Astrocyte (in vitro differentiated cells and primary cell): ENCODE measurements around the gene PDE9A. TPM values are rescaled to one million over a fixed set of nuclear protein-coding genes. Genes with fewer than 3 reads are reported as not detected.

ENCODE experiments used
- DNase-seq: peaks from one replicate; pipeline ENCODE4 v3.0.0-alpha.2; 2010; ENCODE audit warnings: low read depth
- FAIRE-seq: peaks from 2 replicates; lab custom pipeline; 2011; peaks lifted over from hg19 to GRCh38; lab: Jason Lieb, UNC
- H2AFZ ChIP-seq: 2 replicates; pipeline ENCODE4 v1.6.0; 2012; ENCODE audit warnings: low read depth, low read length, inconsistent platforms
- H3K27ac ChIP-seq: 2 replicates; pipeline ENCODE4 v1.5.1; 2011; ENCODE audit warnings: low read depth, low read length, inconsistent platforms
- H3K27me3 ChIP-seq: 2 replicates; pipeline ENCODE4 v1.6.0; 2011; ENCODE audit warnings: low read length, inconsistent platforms; ENCODE audit not compliant: insufficient read depth
- H3K36me3 ChIP-seq: 2 replicates; pipeline ENCODE4 v1.5.1; 2011; ENCODE audit warnings: low read length, inconsistent platforms; ENCODE audit not compliant: insufficient read depth
- H3K4me1 ChIP-seq: 2 replicates; pipeline ENCODE4 v1.5.1; 2011; ENCODE audit warnings: low read length, inconsistent platforms; ENCODE audit not compliant: insufficient read depth
- H3K4me2 ChIP-seq: 2 replicates; pipeline ENCODE4 v1.6.0; 2012; ENCODE audit warnings: low read length, inconsistent platforms
- H3K4me3 ChIP-seq: 2 replicates; pipeline ENCODE4 v1.5.1; 2011; ENCODE audit warnings: low read depth, mild to moderate bottlenecking, low read length, inconsistent platforms; ENCODE audit not compliant: insufficient read depth
- H3K79me2 ChIP-seq: 2 replicates; pipeline ENCODE4 v1.6.0; 2012; ENCODE audit warnings: mild to moderate bottlenecking, low read length, inconsistent platforms; ENCODE audit not compliant: insufficient read depth
- H3K9ac ChIP-seq: 2 replicates; pipeline ENCODE4 v1.6.0; 2012; ENCODE audit warnings: mild to moderate bottlenecking, low read length, inconsistent platforms
- H3K9me3 ChIP-seq: 2 replicates; pipeline ENCODE4 v1.5.1; 2012; ENCODE audit warnings: low read depth, mild to moderate bottlenecking, low read length, inconsistent platforms; ENCODE audit not compliant: insufficient read depth
- H4K20me1 ChIP-seq: 2 replicates; pipeline ENCODE4 v1.6.0; 2012; ENCODE audit warnings: low read length, inconsistent platforms; ENCODE audit not compliant: insufficient read depth
- H3K27ac Mint-ChIP-seq: one replicate; pipeline ENCODE4 v1.8.0; 2021; ENCODE audit warnings: mild to moderate bottlenecking, mixed read lengths; ENCODE audit not compliant: unreplicated experiment
- H3K27me3 Mint-ChIP-seq: one replicate; pipeline ENCODE4 v1.8.0; 2021; ENCODE audit warnings: low read depth, mixed read lengths; ENCODE audit not compliant: unreplicated experiment
- H3K36me3 Mint-ChIP-seq: one replicate; pipeline ENCODE4 v1.8.0; 2021; ENCODE audit warnings: low read depth, mixed read lengths; ENCODE audit not compliant: unreplicated experiment
- H3K4me1 Mint-ChIP-seq: one replicate; pipeline ENCODE4 v1.8.0; 2021; ENCODE audit warnings: low read depth, mixed read lengths; ENCODE audit not compliant: unreplicated experiment
- H3K4me3 Mint-ChIP-seq: one replicate; pipeline ENCODE4 v1.8.0; 2021; ENCODE audit warnings: mild to moderate bottlenecking, moderate library complexity, mixed read lengths; ENCODE audit not compliant: unreplicated experiment
- H3K9me3 Mint-ChIP-seq: one replicate; pipeline ENCODE4 v1.8.0; 2021; ENCODE audit warnings: mild to moderate bottlenecking, mixed read lengths; ENCODE audit not compliant: unreplicated experiment
- CTCF ChIP-seq: IDR thresholded peaks from 2 replicates; pipeline ENCODE4 v1.5.1; 2011; ENCODE audit warnings: low read depth, mild to moderate bottlenecking, inconsistent platforms, low read length, moderate library complexity; ENCODE audit not compliant: insufficient read depth
- EZH2 ChIP-seq: IDR thresholded peaks from 2 replicates; pipeline ENCODE4 v1.6.1; 2012; ENCODE audit warnings: mild to moderate bottlenecking, low read length, inconsistent platforms; ENCODE audit not compliant: insufficient read depth
- total RNA-seq: library from RNA; stranded (reverse); gene quantifications from 2 replicates; pipeline ENCODE4 v1.2.1, GENCODE V29; 2021

Gene PDE9A
- total RNA-seq, 1 donor from 2014 or later = 7.8 TPM

GRCh38 chr21:42656872-42657271, 3.5 kb downstream of the PDE9A start:
- H3K36me3 Mint-ChIP-seq = peaks cover 7% of the 10 kb centered on the region
- no peaks in the 10 kb centered on the region for H3K9me3 Mint-ChIP-seq
- Histone ChIP-seq H2AFZ (no peak overlapping the region), H3K79me2 (no peaks in the 10 kb centered on the region), H3K9ac (no peak overlapping the region), H4K20me1 (peaks cover 29% of the 10 kb centered on the region), H3K27ac (no peak overlapping the region), H3K9me3 (no peaks in the 10 kb centered on the region), H3K4me2 (no peak overlapping the region), H3K4me1 (no peaks in the 10 kb centered on the region), H3K36me3 (no peaks in the 10 kb centered on the region), H3K4me3 (no peak overlapping the region), H3K27me3 (peaks cover 41% of the 10 kb centered on the region)
- H3K4me3 Mint-ChIP-seq = no peak overlapping the region
- no peak overlapping the region for H3K27ac Mint-ChIP-seq
- DNase-seq = no peak
- H3K27me3 Mint-ChIP-seq = peaks cover 40% of the 10 kb centered on the region
- no peak for FAIRE-seq
- H3K4me1 Mint-ChIP-seq = peaks cover 9% of the 10 kb centered on the region
- no peak for TF ChIP-seq EZH2
- TF ChIP-seq CTCF = no peak

- peaks cover 35% of the 10 kb centered on the region for H4K20me1 ChIP-seq
- peaks cover 36% of the 10 kb centered on the region for H3K27me3 ChIP-seq
- Mint-ChIP-seq H3K27me3 (peaks cover 40% of the 10 kb centered on the region), H3K4me1 (peaks cover 9% of the 10 kb centered on the region), H3K36me3 (peaks cover 7% of the 10 kb centered on the region), H3K27ac (no peak overlapping the region), H3K4me3 (no peak overlapping the region), H3K9me3 (no peaks in the 10 kb centered on the region)
- FAIRE-seq (no peak), DNase-seq (no peak)
- H3K36me3 ChIP-seq = no peaks in the 10 kb centered on the region
- H3K4me3 ChIP-seq = no peak overlapping the region
- H3K4me1 ChIP-seq = no peaks in the 10 kb centered on the region
- no peak overlapping the region for H3K4me2 ChIP-seq
- H3K9me3 ChIP-seq = peaks cover 4% of the 10 kb centered on the region
- H3K27ac ChIP-seq = no peak overlapping the region
- H3K9ac ChIP-seq = no peak overlapping the region
- no peak overlapping the region for H2AFZ ChIP-seq
- H3K79me2 ChIP-seq = no peaks in the 10 kb centered on the region
- no peak for TF ChIP-seq CTCF
- TF ChIP-seq EZH2 = no peak
Measured at GRCh38 chr21:42657676-42658319, 4.4 kb downstream of the PDE9A start.

- H3K9ac ChIP-seq = no peak overlapping the region
- no peak overlapping the region for H2AFZ ChIP-seq
- Mint-ChIP-seq H3K4me3 (peak overlapping the region; percentile 29), H3K4me1 (peaks cover 9% of the 10 kb centered on the region), H3K36me3 (peaks cover 7% of the 10 kb centered on the region), H3K27ac (peak overlapping the region; percentile 75), H3K9me3 (no peaks in the 10 kb centered on the region), H3K27me3 (peaks cover 37% of the 10 kb centered on the region)
- no peak overlapping the region for H3K27ac ChIP-seq
- H3K4me2 ChIP-seq = no peak overlapping the region
- H3K4me1 ChIP-seq = no peaks in the 10 kb centered on the region
- H3K27me3 ChIP-seq = peaks cover 33% of the 10 kb centered on the region
- no peak for DNase-seq
- peaks cover 7% of the 10 kb centered on the region for H3K9me3 ChIP-seq
- FAIRE-seq = no peak
- no peaks in the 10 kb centered on the region for H3K79me2 ChIP-seq
- H4K20me1 ChIP-seq = peaks cover 42% of the 10 kb centered on the region
- TF ChIP-seq EZH2 (no peak), CTCF (no peak)
- no peak overlapping the region for H3K4me3 ChIP-seq
- H3K36me3 ChIP-seq = no peaks in the 10 kb centered on the region
Measured at GRCh38 chr21:42658320-42659105, 5.1 kb downstream of the PDE9A start.
